ENCODE results near the gene AZU1. TPM values are rescaled to one million over a fixed set of nuclear protein-coding genes. Genes with fewer than 3 reads are reported as not detected.
A peak's percentile ranks its signal among the peaks of the same experiment; 100 is the strongest.

The AZU1 gene
- total RNA-seq, 1 experiment from 2014 or later: not detected

GRCh38 chr19:843180-843835 lies 15.7 kb downstream of the AZU1 start (continued):
- TF ChIP-seq CBX3 (IDR thresholded peaks at IDR 0.05; ENCODE audit: low read depth) (no peak), POLR2AphosphoS5 (IDR thresholded peaks at IDR 0.05; ENCODE audit: low read depth, low read length) (no peak), EZH2 (IDR thresholded peaks at IDR 0.05) (no peak), SP1 (IDR thresholded peaks at IDR 0.05; ENCODE audit: low read depth) (no peak), EGR1 (IDR thresholded peaks at IDR 0.05; ENCODE audit: low read depth) (peak; percentile 53; the same call in 1 of the 2 replicates), ZBTB33 (IDR thresholded peaks at IDR 0.05; ENCODE audit: extremely low read depth, insufficient replicate concordance, low read length) (no peak), YY1 (IDR thresholded peaks at IDR 0.05; ENCODE audit: extremely low read depth, insufficient replicate concordance, low read depth, low read length) (no peak), SIN3A (IDR thresholded peaks at IDR 0.05; ENCODE audit: low read depth) (no peak), FOSL1 (IDR thresholded peaks at IDR 0.05; ENCODE audit: low read depth) (no peak), POLR2A (IDR thresholded peaks at IDR 0.05; ENCODE audit: borderline replicate concordance, extremely low read depth, insufficient read depth, insufficient read length) (no peak)
- TF ChIP-seq, protein P1, sequence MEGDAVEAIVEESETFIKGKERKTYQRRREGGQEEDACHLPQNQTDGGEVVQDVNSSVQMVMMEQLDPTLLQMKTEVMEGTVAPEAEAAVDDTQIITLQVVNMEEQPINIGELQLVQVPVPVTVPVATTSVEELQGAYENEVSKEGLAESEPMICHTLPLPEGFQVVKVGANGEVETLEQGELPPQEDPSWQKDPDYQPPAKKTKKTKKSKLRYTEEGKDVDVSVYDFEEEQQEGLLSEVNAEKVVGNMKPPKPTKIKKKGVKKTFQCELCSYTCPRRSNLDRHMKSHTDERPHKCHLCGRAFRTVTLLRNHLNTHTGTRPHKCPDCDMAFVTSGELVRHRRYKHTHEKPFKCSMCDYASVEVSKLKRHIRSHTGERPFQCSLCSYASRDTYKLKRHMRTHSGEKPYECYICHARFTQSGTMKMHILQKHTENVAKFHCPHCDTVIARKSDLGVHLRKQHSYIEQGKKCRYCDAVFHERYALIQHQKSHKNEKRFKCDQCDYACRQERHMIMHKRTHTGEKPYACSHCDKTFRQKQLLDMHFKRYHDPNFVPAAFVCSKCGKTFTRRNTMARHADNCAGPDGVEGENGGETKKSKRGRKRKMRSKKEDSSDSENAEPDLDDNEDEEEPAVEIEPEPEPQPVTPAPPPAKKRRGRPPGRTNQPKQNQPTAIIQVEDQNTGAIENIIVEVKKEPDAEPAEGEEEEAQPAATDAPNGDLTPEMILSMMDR (IDR thresholded peaks at IDR 0.05 in 2 of 3, conservative IDR thresholded peaks at IDR 0.05 in 1 of 3; ENCODE audit: borderline replicate concordance in 1 of 3, insufficient read depth in 1 of 3, low read depth in 2 of 3, low read length in 2 of 3): peak in 2 of 3 experiments; percentile 23 to 24; a peak in 3 of 6 replicates

Measured in HCT116 (cell line).